Measurements from ENCODE around the gene RACK1. TPM values are rescaled to one million over a fixed set of nuclear protein-coding genes. Genes with fewer than 3 reads are reported as not detected.

The RACK1 gene
- total and polyA plus RNA-seq, 4 donors = 310 to 2,255 (median 940) TPM

GRCh38 chr5:181232593-181232992 is 11.1 kb downstream of the RACK1 start:
- no peaks in the 10 kb centered on the region for H3K27me3 ChIP-seq (ENCODE audit: control insufficient read depth in 4 of 4, insufficient read depth in 4 of 4, low read length in 3 of 4)
- H3K4me3 ChIP-seq (ENCODE audit: low read depth in 1 of 3, low read length in 3 of 3) = no peak overlapping the region
- WGBS = 93% methylated on average over 18 of the region's 18 CpGs
- no peak for DNase-seq (ENCODE audit: low spot score)
- no peaks in the 10 kb centered on the region for H3K4me1 ChIP-seq (ENCODE audit: control insufficient read depth in 4 of 4, insufficient read depth in 4 of 4, low read length in 3 of 4)
- no peaks in the 10 kb centered on the region for H3K9me3 ChIP-seq (ENCODE audit: control insufficient read depth in 4 of 4, low read length in 3 of 4)
- H3K36me3 ChIP-seq (ENCODE audit: control insufficient read depth in 4 of 4, insufficient read depth in 3 of 4, low read depth in 1 of 4, low read length in 3 of 4) = peaks cover 19 to 64% (median 42%) of the 10 kb centered on the region in 4 donors
- TF ChIP-seq, protein P1, sequence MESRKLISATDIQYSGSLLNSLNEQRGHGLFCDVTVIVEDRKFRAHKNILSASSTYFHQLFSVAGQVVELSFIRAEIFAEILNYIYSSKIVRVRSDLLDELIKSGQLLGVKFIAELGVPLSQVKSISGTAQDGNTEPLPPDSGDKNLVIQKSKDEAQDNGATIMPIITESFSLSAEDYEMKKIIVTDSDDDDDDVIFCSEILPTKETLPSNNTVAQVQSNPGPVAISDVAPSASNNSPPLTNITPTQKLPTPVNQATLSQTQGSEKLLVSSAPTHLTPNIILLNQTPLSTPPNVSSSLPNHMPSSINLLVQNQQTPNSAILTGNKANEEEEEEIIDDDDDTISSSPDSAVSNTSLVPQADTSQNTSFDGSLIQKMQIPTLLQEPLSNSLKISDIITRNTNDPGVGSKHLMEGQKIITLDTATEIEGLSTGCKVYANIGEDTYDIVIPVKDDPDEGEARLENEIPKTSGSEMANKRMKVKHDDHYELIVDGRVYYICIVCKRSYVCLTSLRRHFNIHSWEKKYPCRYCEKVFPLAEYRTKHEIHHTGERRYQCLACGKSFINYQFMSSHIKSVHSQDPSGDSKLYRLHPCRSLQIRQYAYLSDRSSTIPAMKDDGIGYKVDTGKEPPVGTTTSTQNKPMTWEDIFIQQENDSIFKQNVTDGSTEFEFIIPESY (IDR thresholded peaks at IDR 0.05) = no peak
- TF ChIP-seq YY1 (IDR thresholded peaks at IDR 0.05) (no peak), SP1 (IDR thresholded peaks at IDR 0.05) (no peak), NR2F2 (IDR thresholded peaks at IDR 0.05) (no peak), RXRA (IDR thresholded peaks at IDR 0.05) (no peak), TAF1 (conservative IDR thresholded peaks at IDR 0.05) (no peak)
- TF ChIP-seq, protein P2, sequence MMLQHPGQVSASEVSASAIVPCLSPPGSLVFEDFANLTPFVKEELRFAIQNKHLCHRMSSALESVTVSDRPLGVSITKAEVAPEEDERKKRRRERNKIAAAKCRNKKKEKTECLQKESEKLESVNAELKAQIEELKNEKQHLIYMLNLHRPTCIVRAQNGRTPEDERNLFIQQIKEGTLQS (IDR thresholded peaks at IDR 0.05) = no peak
- H3K9ac ChIP-seq (ENCODE audit: low read depth in 1 of 2, low read length in 2 of 2) = no peak overlapping the region
- H3K27ac ChIP-seq (ENCODE audit: low read depth in 1 of 2, low read length in 2 of 2) = no peak overlapping the region

GRCh38 chr5:181231432-181231831 is 12.3 kb downstream of the RACK1 start:
- 92% methylated on average over 7 of the region's 7 CpGs for WGBS
- peaks cover 19 to 53% (median 31%) of the 10 kb centered on the region in 4 donors for H3K36me3 ChIP-seq (ENCODE audit: control insufficient read depth in 4 of 4, insufficient read depth in 3 of 4, low read depth in 1 of 4, low read length in 3 of 4)

GRCh38 chr5:181230551-181230950 is 13.2 kb downstream of the RACK1 start:
- Histone ChIP-seq H3K27me3 (ENCODE audit: control insufficient read depth in 4 of 4, insufficient read depth in 4 of 4, low read length in 3 of 4) (no peaks in the 10 kb centered on the region), H3K9me3 (ENCODE audit: control insufficient read depth in 4 of 4, low read length in 3 of 4) (no peaks in the 10 kb centered on the region), H3K9ac (ENCODE audit: low read depth in 1 of 2, low read length in 2 of 2) (no peak overlapping the region), H3K36me3 (ENCODE audit: control insufficient read depth in 4 of 4, insufficient read depth in 3 of 4, low read depth in 1 of 4, low read length in 3 of 4) (peaks cover 15 to 44% (median 24%) of the 10 kb centered on the region in 4 donors), H3K27ac (ENCODE audit: low read depth in 1 of 2, low read length in 2 of 2) (no peak overlapping the region), H3K4me3 (ENCODE audit: low read depth in 1 of 3, low read length in 3 of 3) (no peak overlapping the region), H3K4me1 (ENCODE audit: control insufficient read depth in 4 of 4, insufficient read depth in 4 of 4, low read length in 3 of 4) (peaks cover 0 to 1% (median 0%) of the 10 kb centered on the region in 4 donors)
- 94% methylated on average over 6 of the region's 6 CpGs for WGBS
- no peak for TF ChIP-seq HNF4G (IDR thresholded peaks at IDR 0.05)
- TF ChIP-seq FOXA2 (IDR thresholded peaks at IDR 0.05) = no peak
- TF ChIP-seq, protein P1 (IDR thresholded peaks at IDR 0.05) = no peak
- TF ChIP-seq RXRA (IDR thresholded peaks at IDR 0.05) = no peak
- TF ChIP-seq JUND (IDR thresholded peaks at IDR 0.05) = no peak
- TF ChIP-seq TAF1 (conservative IDR thresholded peaks at IDR 0.05) = no peak
- TF ChIP-seq CTCF (IDR thresholded peaks at IDR 0.05; ENCODE audit: low read depth, low read length, missing input control) = no peak
- TF ChIP-seq RAD21 (IDR thresholded peaks at IDR 0.05) = no peak
- no peak for TF ChIP-seq HNF4A (conservative IDR thresholded peaks at IDR 0.05)
- no peak for TF ChIP-seq EGR1 (IDR thresholded peaks at IDR 0.05; ENCODE audit: low read depth in 2 of 2)
- no peak for TF ChIP-seq GABPA (IDR thresholded peaks at IDR 0.05 in 1 of 2, conservative IDR thresholded peaks at IDR 0.05 in 1 of 2)
- no peak for TF ChIP-seq NR2F2 (IDR thresholded peaks at IDR 0.05)
- TF ChIP-seq, protein P2 (IDR thresholded peaks at IDR 0.05) = no peak
- no peak for TF ChIP-seq FOXA1 (IDR thresholded peaks at IDR 0.05)
- no peak for DNase-seq (ENCODE audit: low spot score)

More at GRCh38 chr5:181231432-181231831, 12.3 kb downstream of the RACK1 start:
- Histone ChIP-seq H3K9me3 (ENCODE audit: control insufficient read depth in 4 of 4, low read length in 3 of 4) (no peaks in the 10 kb centered on the region), H3K27me3 (ENCODE audit: control insufficient read depth in 4 of 4, insufficient read depth in 4 of 4, low read length in 3 of 4) (no peaks in the 10 kb centered on the region), H3K9ac (ENCODE audit: low read depth in 1 of 2, low read length in 2 of 2) (no peak overlapping the region), H3K27ac (ENCODE audit: low read depth in 1 of 2, low read length in 2 of 2) (no peak overlapping the region), H3K4me3 (ENCODE audit: low read depth in 1 of 3, low read length in 3 of 3) (no peak overlapping the region), H3K4me1 (ENCODE audit: control insufficient read depth in 4 of 4, insufficient read depth in 4 of 4, low read length in 3 of 4) (no peaks in the 10 kb centered on the region)
- TF ChIP-seq HNF4A (conservative IDR thresholded peaks at IDR 0.05) (no peak), YY1 (IDR thresholded peaks at IDR 0.05) (no peak), GABPA (IDR thresholded peaks at IDR 0.05 in 1 of 2, conservative IDR thresholded peaks at IDR 0.05 in 1 of 2) (no peak)
- TF ChIP-seq, protein P2 (IDR thresholded peaks at IDR 0.05) = no peak
- no peak for DNase-seq (ENCODE audit: low spot score)

Measured in liver (tissue), 9 donors.